ENCODE results near the gene GRN. TPM values are rescaled to one million over a fixed set of nuclear protein-coding genes. Genes with fewer than 3 reads are reported as not detected.
A peak's percentile ranks its signal among the peaks of the same experiment; 100 is the strongest.
"Not testable (repeated sequence)": the region's sequence is repeated elsewhere in the genome, so short reads cannot be mapped to it uniquely, and the experiment has no call there.

GRN gene
- polyA plus RNA-seq, 12 donors, result 147 to 278 (median 178) TPM; not detected in 1

GRCh38 chr17:44379887-44380286 is 34.8 kb downstream of the GRN start:
- no peak for DNase-seq

GRCh38 chr17:44380767-44381166 is 35.7 kb downstream of the GRN start:
- no peak for DNase-seq

- DNase-seq, result no peak
These were observed 36.8 kb downstream of the GRN start for GRCh38 chr17:44381810-44382305.

GRCh38 chr17:44382917-44383316 is 37.8 kb downstream of the GRN start:
- DNase-seq, result no peak

- no peak for DNase-seq
These were observed 38.3 kb downstream of the GRN start for GRCh38 chr17:44383363-44383762.

GRCh38 chr17:44383861-44384260 is 38.8 kb downstream of the GRN start:
- DNase-seq, result no peak

- DNase-seq, result no peak
These were observed 39.2 kb downstream of the GRN start for GRCh38 chr17:44384281-44384822.

- DNase-seq, result no peak
These were observed 39.8 kb downstream of the GRN start for GRCh38 chr17:44384823-44385286.

GRCh38 chr17:44385287-44386181 is 40.4 kb downstream of the GRN start:
- DNase-seq, result peak; percentile 75

- DNase-seq, result no peak
These were observed 41.1 kb downstream of the GRN start for GRCh38 chr17:44386182-44386525.

- DNase-seq, result no peak
These were observed 42.7 kb downstream of the GRN start for GRCh38 chr17:44387804-44388203.

GRCh38 chr17:44389281-44389680 is 44.2 kb downstream of the GRN start, which contains the start of gene ITGA2B:
TSS of gene ITGA2B (minus strand) at chr17:44389649. CDS start at chr17:44389473, 176 bp downstream.
- no peak for DNase-seq

GRCh38 chr17:44389723-44390202 is 44.7 kb downstream of the GRN start:
- DNase-seq, result no peak

GRCh38 chr17:44390250-44390870 is 45.3 kb downstream of the GRN start:
- DNase-seq, result no peak

GRCh38 chr17:44394112-44394511 is 49.0 kb downstream of the GRN start:
- DNase-seq, result not testable (repeated sequence)

- DNase-seq, result no peak
These were observed 49.7 kb downstream of the GRN start for GRCh38 chr17:44394833-44395232.

- DNase-seq, result no peak
These were observed 51.8 kb downstream of the GRN start for GRCh38 chr17:44396946-44397345.

GRCh38 chr17:44397479-44398440 is 52.7 kb downstream of the GRN start:
- DNase-seq, result no peak

- no peak for DNase-seq
These were observed 53.9 kb downstream of the GRN start for GRCh38 chr17:44398692-44399691.

All from muscle of arm (tissue), 12 donors.